Lower lobe of right lung (tissue), 2 donors: ENCODE results near the gene EIPR1. TPM values are rescaled to one million over a fixed set of nuclear protein-coding genes. Genes with fewer than 3 reads are reported as not detected.

Experiments used
- ATAC-seq, 2 donors: fragments of 200-7000 bp; cut with Tn5 transposase; one replicate each; pipeline ENCODE4 v1.9.1; 2020 to 2022; ENCODE audit warnings: mild to moderate bottlenecking in 2 of 2, moderate library complexity in 2 of 2
- DNase-seq: peaks from one replicate; pipeline ENCODE4 v3.0.0-alpha.2; 2020
- H3K27ac ChIP-seq: fragments of 200-600 bp; one replicate; pipeline ENCODE4 v1.8.0; 2022
- H3K27me3 ChIP-seq: fragments of 200-600 bp; one replicate; pipeline ENCODE4 v1.8.0; 2022; ENCODE audit warnings: low read depth
- H3K36me3 ChIP-seq: fragments of 200-600 bp; one replicate; pipeline ENCODE4 v1.8.0; 2022; ENCODE audit warnings: mild to moderate bottlenecking
- H3K4me1 ChIP-seq: fragments of 200-600 bp; one replicate; pipeline ENCODE4 v1.8.0; 2022
- H3K4me3 ChIP-seq: fragments of 200-600 bp; one replicate; pipeline ENCODE4 v1.8.0; 2022; ENCODE audit warnings: mild to moderate bottlenecking
- H3K9me3 ChIP-seq: fragments of 200-600 bp; one replicate; pipeline ENCODE4 v1.8.0; 2022
- CTCF ChIP-seq: fragments of 200-600 bp; IDR thresholded peaks from one replicate; pipeline ENCODE4 v1.8.0; 2022; ENCODE audit warnings: antibody characterized with exemption, mild to moderate bottlenecking
- intact Hi-C: fragments of 100-400 bp; cut with DNase I; formaldehyde crosslinking; loops from one replicate; pipeline ENCODE4 v1.11.0; 2022
- total RNA-seq: library from RNA; stranded (reverse); fragmentation: NEBNext Ultra II Directional; extraction: Animal tissue kit (Norgen Biotek cat#: 25700); gene quantifications from one replicate; pipeline ENCODE4 v1.2.1, GENCODE V29; 2021
- donor health status: DM: no; HTN: yes; CAD: no; lungs with severe emphysema.

Gene EIPR1
- total RNA-seq, 1 donor from 2014 or later: 14.9 TPM

GRCh38 chr2:3249476-3249962 is 128.1 kb downstream of the EIPR1 start:
- TF ChIP-seq CTCF: no peak
- Histone ChIP-seq H3K36me3 (peaks cover 5% of the 10 kb centered on the region), H3K9me3 (peaks cover 23% of the 10 kb centered on the region), H3K27ac (no peak overlapping the region), H3K27me3 (no peaks in the 10 kb centered on the region), H3K4me3 (no peak overlapping the region), H3K4me1 (no peaks in the 10 kb centered on the region)
- DNase-seq: no peak
- no peak for ATAC-seq
- intact Hi-C loops: no loop called here

GRCh38 chr2:3248754-3249475 is 128.7 kb downstream of the EIPR1 start:
- TF ChIP-seq CTCF: no peak
- Histone ChIP-seq H3K36me3 (peaks cover 5% of the 10 kb centered on the region), H3K27ac (no peak overlapping the region), H3K4me1 (no peaks in the 10 kb centered on the region), H3K27me3 (no peaks in the 10 kb centered on the region), H3K9me3 (peaks cover 23% of the 10 kb centered on the region), H3K4me3 (no peak overlapping the region)
- intact Hi-C loops: no loop called here
- ATAC-seq: no peak
- DNase-seq: no peak

GRCh38 chr2:3246928-3247714 is 130.5 kb downstream of the EIPR1 start:
- Histone ChIP-seq H3K4me1 (no peaks in the 10 kb centered on the region), H3K9me3 (peaks cover 23% of the 10 kb centered on the region), H3K4me3 (no peak overlapping the region), H3K27me3 (no peaks in the 10 kb centered on the region), H3K36me3 (no peaks in the 10 kb centered on the region), H3K27ac (no peak overlapping the region)
- ATAC-seq: no peak
- TF ChIP-seq CTCF: no peak
- DNase-seq: no peak
- intact Hi-C loops: no loop called here

- Histone ChIP-seq H3K36me3 (no peaks in the 10 kb centered on the region), H3K4me1 (no peaks in the 10 kb centered on the region), H3K27ac (no peak overlapping the region), H3K27me3 (no peaks in the 10 kb centered on the region), H3K9me3 (peaks cover 23% of the 10 kb centered on the region), H3K4me3 (no peak overlapping the region)
- TF ChIP-seq CTCF: no peak
- no peak for ATAC-seq
- intact Hi-C loops: no loop called here
- no peak for DNase-seq
Observed at GRCh38 chr2:3246406-3246805, 131.2 kb downstream of the EIPR1 start.

- H3K27me3 ChIP-seq: no peaks in the 10 kb centered on the region
- no peak overlapping the region for H3K27ac ChIP-seq
- DNase-seq (no peak), ATAC-seq (no peak)
- no peaks in the 10 kb centered on the region for H3K4me1 ChIP-seq
- peaks cover 13% of the 10 kb centered on the region for H3K9me3 ChIP-seq
- no peaks in the 10 kb centered on the region for H3K36me3 ChIP-seq
- intact Hi-C loops: no loop called here
- no peak for TF ChIP-seq CTCF
- no peak overlapping the region for H3K4me3 ChIP-seq
Observed at GRCh38 chr2:3244486-3244885, 133.1 kb downstream of the EIPR1 start.
